Suprapubic skin (tissue), 4 donors: Measurements from ENCODE around the gene SPARC.

ENCODE experiments used
- CTCF ChIP-seq, 2 donors: fragments of 200-600 bp in 1 of 2; fragments of 450-650 bp in 1 of 2; sonication (generic) in 1 of 2; IDR thresholded peaks; one replicate each; pipeline ENCODE4 v1.5.1; 2016 to 2019; ENCODE audit warnings: antibody characterized with exemption in 2 of 2, mild to moderate bottlenecking in 1 of 2, moderate library complexity in 1 of 2
- EP300 ChIP-seq: sonication (generic); formaldehyde crosslinking; IDR thresholded peaks from one replicate; pipeline ENCODE4 v1.6.1; 2017; ENCODE audit warnings: antibody characterized with exemption
- POLR2A ChIP-seq, 2 donors: fragments of 450-650 bp; IDR thresholded peaks; one replicate each; pipeline ENCODE4 v1.6.1; 2017; ENCODE audit warnings: antibody characterized with exemption in 2 of 2, mild to moderate bottlenecking in 2 of 2, moderate library complexity in 2 of 2
- POLR2AphosphoS5 ChIP-seq, 3 donors: sonication (generic); formaldehyde crosslinking; IDR thresholded peaks; one replicate each; pipeline ENCODE4 v1.6.1; 2017; ENCODE audit warnings: antibody characterized with exemption in 3 of 3

DNA sequence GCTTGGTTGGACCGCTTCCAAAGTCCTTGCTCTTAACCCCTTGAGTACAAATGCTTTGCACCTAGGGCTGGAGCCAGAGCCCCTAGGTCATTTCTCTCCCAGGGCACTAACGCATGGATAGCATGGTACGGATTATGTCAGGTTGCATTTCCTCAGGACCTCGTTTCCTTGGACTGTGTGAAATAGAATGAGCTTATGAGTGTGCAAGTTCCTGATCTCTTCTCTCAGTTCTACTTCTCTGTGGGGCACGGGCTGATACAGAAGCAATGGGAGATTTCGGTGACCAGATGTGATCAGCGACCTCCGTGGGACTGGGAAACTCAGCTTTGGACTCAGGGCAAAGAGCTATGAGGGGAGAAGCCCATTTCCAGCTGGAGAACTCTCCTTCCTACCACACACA lies 14.2 kb downstream of the SPARC start:
- TF ChIP-seq CTCF (IDR thresholded peaks at IDR 0.05) (no peak), POLR2A (IDR thresholded peaks at IDR 0.05) (no peak), POLR2AphosphoS5 (IDR thresholded peaks at IDR 0.05) (no peak), EP300 (no peak)
